ENCODE measurements around the gene CCM2. TPM values are rescaled to one million over a fixed set of nuclear protein-coding genes. Genes with fewer than 3 reads are reported as not detected.

Gene CCM2
- total and polyA plus RNA-seq, 2 of the 8 experiments (the other 6 are each of a cell fraction or from before 2014, with no cell fraction given), result 31.6 to 41.2 TPM

- no peak for TF ChIP-seq JUN (IDR thresholded peaks at IDR 0.05; ENCODE audit: low read depth, low read length)
- no peak for TF ChIP-seq USF2 (IDR thresholded peaks at IDR 0.05; ENCODE audit: low read length)
- TF ChIP-seq CHD1 (IDR thresholded peaks at IDR 0.05; ENCODE audit: low read depth, low read length), result no peak
- no peak for TF ChIP-seq POU5F1 (IDR thresholded peaks at IDR 0.05; ENCODE audit: low read depth, low read length)
- no peak for TF ChIP-seq SIX5 (IDR thresholded peaks at IDR 0.05; ENCODE audit: low read depth, low read length)
- TF ChIP-seq ASH2L (IDR thresholded peaks at IDR 0.05; ENCODE audit: low read length), result no peak
- TF ChIP-seq GTF2F1 (IDR thresholded peaks at IDR 0.05; ENCODE audit: borderline replicate concordance, low read depth, low read length), result no peak
- peak; percentile 56 to 85 for TF ChIP-seq POLR2A (IDR thresholded peaks at IDR 0.05; ENCODE audit: control extremely low read depth in 1 of 2, low read depth in 2 of 2, low read length in 2 of 2)
- TF ChIP-seq EGR1 (IDR thresholded peaks at IDR 0.05; ENCODE audit: borderline replicate concordance, low read depth, low read length), result no peak
- TF ChIP-seq EP300 (IDR thresholded peaks at IDR 0.05; ENCODE audit: borderline replicate concordance in 1 of 2, low read depth in 2 of 2, low read length in 2 of 2), result no peak
- no peak for TF ChIP-seq BRCA1 (IDR thresholded peaks at IDR 0.05; ENCODE audit: low read depth, low read length)
- TF ChIP-seq SIRT6 (IDR thresholded peaks at IDR 0.05; ENCODE audit: low read length), result no peak
- no peak for TF ChIP-seq ATF2 (IDR thresholded peaks at IDR 0.05; ENCODE audit: low read length)
- TF ChIP-seq POLR2AphosphoS5 (IDR thresholded peaks at IDR 0.05; ENCODE audit: low read depth, low read length), result peak; percentile 46; the same call in 1 of the 2 replicates
- no peak for TF ChIP-seq MAX (IDR thresholded peaks at IDR 0.05)
- TF ChIP-seq SIN3A (conservative IDR thresholded peaks at IDR 0.05 in 1 of 2, IDR thresholded peaks at IDR 0.05 in 1 of 2; ENCODE audit: low read depth in 1 of 2, low read length in 2 of 2), result no peak
- no peak for TF ChIP-seq SP4 (IDR thresholded peaks at IDR 0.05; ENCODE audit: low read length)
These were observed 532 bp upstream of the CCM2 start (continued) for GRCh38 chr7:44999245-45000092.

Measured in H1 (cell line).